RWPE2 (cell line): Measurements from ENCODE around the gene HERC4.
"Not testable (repeated sequence)": the region's sequence is repeated elsewhere in the genome, so short reads cannot be mapped to it uniquely, and the experiment has no call there.

Experiments used
- ATAC-seq: fragments of 200-7000 bp; cut with Tn5 transposase; 3 replicates; pipeline ENCODE4 v1.9.1; 2021; ENCODE audit warnings: low read depth
- DNase-seq: peaks from one replicate; pipeline ENCODE4 v3.0.0-alpha.2; 2020; ENCODE audit warnings: low spot score
- H3K27ac ChIP-seq: fragments of 450-650 bp; 2 replicates; pipeline ENCODE4 v1.5.1; 2017; ENCODE audit warnings: mild to moderate bottlenecking; ENCODE audit not compliant: poor library complexity, severe bottlenecking
- H3K27me3 ChIP-seq: fragments of 250-450 bp; sonication (Bioruptor Pico); 2 replicates; pipeline ENCODE4 v1.5.1; 2021; ENCODE audit warnings: mild to moderate bottlenecking, moderate library complexity; ENCODE audit not compliant: insufficient read depth, poor library complexity, severe bottlenecking
- H3K36me3 ChIP-seq: fragments of 250-450 bp; sonication (Bioruptor Pico); 2 replicates; pipeline ENCODE4 v1.5.1; 2020; ENCODE audit warnings: low read depth, mild to moderate bottlenecking, moderate library complexity
- H3K4me1 ChIP-seq: fragments of 250-450 bp; sonication (Bioruptor Pico); 2 replicates; pipeline ENCODE4 v1.5.1; 2021; ENCODE audit warnings: mild to moderate bottlenecking, moderate library complexity; ENCODE audit not compliant: insufficient read depth, poor library complexity, severe bottlenecking
- H3K4me3 ChIP-seq: fragments of 250-450 bp; sonication (Bioruptor Pico); 2 replicates; pipeline ENCODE4 v1.5.1; 2021; ENCODE audit warnings: mild to moderate bottlenecking, moderate library complexity; ENCODE audit not compliant: severe bottlenecking
- H3K9me3 ChIP-seq: fragments of 250-450 bp; sonication (Bioruptor Pico); 2 replicates; pipeline ENCODE4 v1.5.1; 2021; ENCODE audit warnings: mild to moderate bottlenecking, moderate library complexity; ENCODE audit not compliant: severe bottlenecking
- TF ChIP-seq, protein P1 (sequence below): fragments of 450-650 bp; IDR thresholded peaks from one replicate; pipeline ENCODE4 v1.5.1; 2017; ENCODE audit warnings: mild to moderate bottlenecking, moderate library complexity; ENCODE audit not compliant: poor library complexity, severe bottlenecking

HERC4 gene

DNA sequence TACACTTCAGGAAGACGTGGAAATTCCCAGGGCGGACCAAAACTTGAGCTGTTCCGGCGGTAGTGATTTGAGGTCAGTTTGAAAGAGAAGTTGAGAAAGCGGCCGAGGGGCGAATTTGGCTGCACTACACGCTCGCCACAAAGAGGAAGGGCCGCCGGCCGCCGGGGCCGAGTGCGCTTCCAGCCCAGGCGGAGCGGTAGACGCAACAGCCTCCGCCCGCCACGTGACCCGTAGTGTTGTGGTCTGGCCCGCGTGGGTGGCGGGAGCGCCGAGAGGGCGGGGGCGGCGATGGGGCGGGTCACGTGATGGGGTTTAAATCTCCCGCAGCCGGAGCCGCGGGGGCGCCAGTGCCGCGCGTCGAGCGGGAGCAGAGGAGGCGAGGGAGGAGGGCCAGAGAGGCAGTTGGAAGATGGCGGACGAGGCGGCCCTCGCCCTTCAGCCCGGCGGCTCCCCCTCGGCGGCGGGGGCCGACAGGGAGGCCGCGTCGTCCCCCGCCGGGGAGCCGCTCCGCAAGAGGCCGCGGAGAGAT lies 190.7 kb downstream of the HERC4 start, which contains the start of gene SIRT1:
Gene SIRT1 (plus strand): TSS at position 344 of the 529 bp plus-strand sequence. CDS start 66 bp downstream, at position 410.
- DNase-seq, result peak; percentile 95
- Histone ChIP-seq H3K36me3 (peaks cover 26% of the 10 kb centered on the region), H3K4me3 (peak within 1 kb of the TSS; percentile 89), H3K27ac (peak within 1 kb of the TSS; percentile 72), H3K9me3 (no peaks in the 10 kb centered on the region), H3K4me1 (peaks cover 2% of the 10 kb centered on the region), H3K27me3 (no peaks in the 10 kb centered on the region)
- peak; percentile 79 for ATAC-seq
- TF ChIP-seq, protein P1, sequence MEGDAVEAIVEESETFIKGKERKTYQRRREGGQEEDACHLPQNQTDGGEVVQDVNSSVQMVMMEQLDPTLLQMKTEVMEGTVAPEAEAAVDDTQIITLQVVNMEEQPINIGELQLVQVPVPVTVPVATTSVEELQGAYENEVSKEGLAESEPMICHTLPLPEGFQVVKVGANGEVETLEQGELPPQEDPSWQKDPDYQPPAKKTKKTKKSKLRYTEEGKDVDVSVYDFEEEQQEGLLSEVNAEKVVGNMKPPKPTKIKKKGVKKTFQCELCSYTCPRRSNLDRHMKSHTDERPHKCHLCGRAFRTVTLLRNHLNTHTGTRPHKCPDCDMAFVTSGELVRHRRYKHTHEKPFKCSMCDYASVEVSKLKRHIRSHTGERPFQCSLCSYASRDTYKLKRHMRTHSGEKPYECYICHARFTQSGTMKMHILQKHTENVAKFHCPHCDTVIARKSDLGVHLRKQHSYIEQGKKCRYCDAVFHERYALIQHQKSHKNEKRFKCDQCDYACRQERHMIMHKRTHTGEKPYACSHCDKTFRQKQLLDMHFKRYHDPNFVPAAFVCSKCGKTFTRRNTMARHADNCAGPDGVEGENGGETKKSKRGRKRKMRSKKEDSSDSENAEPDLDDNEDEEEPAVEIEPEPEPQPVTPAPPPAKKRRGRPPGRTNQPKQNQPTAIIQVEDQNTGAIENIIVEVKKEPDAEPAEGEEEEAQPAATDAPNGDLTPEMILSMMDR, result peak; percentile 28

GRCh38 chr10:67883710-67884312 lies 191.3 kb downstream of the HERC4 start:
- TF ChIP-seq, protein P1, result no peak
- no peaks in the 10 kb centered on the region for H3K27me3 ChIP-seq
- H3K27ac ChIP-seq, result peak overlapping the region; percentile 72
- ATAC-seq, result no peak
- no peaks in the 10 kb centered on the region for H3K9me3 ChIP-seq
- H3K4me1 ChIP-seq, result peaks cover 2% of the 10 kb centered on the region
- H3K36me3 ChIP-seq, result peaks cover 20% of the 10 kb centered on the region
- peak overlapping the region; percentile 89 for H3K4me3 ChIP-seq
- no peak for DNase-seq

DNA sequence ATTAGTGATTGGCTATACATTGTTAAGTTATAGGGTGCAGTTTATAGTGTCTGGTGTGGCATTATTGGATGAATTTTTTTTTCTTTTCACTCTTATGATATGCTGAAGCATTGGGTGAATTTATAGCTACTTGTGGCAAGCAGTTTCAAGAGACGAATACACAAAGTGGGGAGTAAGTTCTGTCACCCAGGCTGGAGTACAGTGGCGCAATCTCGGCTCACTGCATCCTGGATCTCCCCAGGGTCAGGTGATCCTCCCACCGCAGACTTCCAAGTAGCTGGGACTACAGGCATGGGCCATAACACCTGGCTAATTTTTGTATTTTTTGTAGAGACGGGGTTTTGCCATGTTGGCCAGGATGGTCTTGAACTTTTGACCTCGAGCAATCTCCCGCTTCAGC lies 196.9 kb downstream of the HERC4 start:
- Histone ChIP-seq H3K4me3 (no peak overlapping the region), H3K27ac (no peak overlapping the region), H3K36me3 (no peaks in the 10 kb centered on the region), H3K27me3 (no peaks in the 10 kb centered on the region), H3K9me3 (no peaks in the 10 kb centered on the region), H3K4me1 (no peaks in the 10 kb centered on the region)
- ATAC-seq (no peak), DNase-seq (no peak)
- TF ChIP-seq, protein P1, result no peak

DNA sequence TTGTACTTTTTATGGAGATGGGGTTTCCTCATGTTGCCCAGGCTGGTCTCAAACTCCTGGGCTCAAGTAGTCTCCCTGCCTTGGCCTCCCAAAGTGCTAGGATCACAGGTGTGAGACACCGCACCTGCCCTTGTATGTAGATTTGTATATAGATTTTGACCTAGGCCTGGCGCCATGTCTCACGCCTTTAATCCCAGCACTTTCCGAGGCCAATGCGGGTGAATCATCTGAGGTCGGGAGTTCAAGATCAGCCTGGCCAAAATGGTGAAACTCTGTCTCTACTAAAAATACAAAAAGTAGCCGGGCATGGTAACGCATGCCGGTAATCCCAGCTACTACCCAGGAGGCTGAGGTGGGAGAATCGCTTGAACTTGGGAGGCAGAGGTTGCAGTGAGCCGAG lies 197.7 kb downstream of the HERC4 start:
- DNase-seq, ATAC-seq, H3K4me1 ChIP-seq, H3K36me3 ChIP-seq, H3K27me3 ChIP-seq, H3K27ac ChIP-seq, H3K4me3 ChIP-seq, H3K9me3 ChIP-seq: not testable (repeated sequence)

GRCh38 chr10:67875340-67876238 lies 199.5 kb downstream of the HERC4 start:
- no peak overlapping the region for H3K4me3 ChIP-seq
- no peaks in the 10 kb centered on the region for H3K27me3 ChIP-seq
- no peak for DNase-seq
- no peak overlapping the region for H3K27ac ChIP-seq
- ATAC-seq, result no peak
- TF ChIP-seq, protein P1, result no peak
- no peaks in the 10 kb centered on the region for H3K4me1 ChIP-seq
- no peaks in the 10 kb centered on the region for H3K9me3 ChIP-seq
- H3K36me3 ChIP-seq, result no peaks in the 10 kb centered on the region
